SK-N-SH (cell line): ENCODE results near the gene SNCAIP. TPM values are rescaled to one million over a fixed set of nuclear protein-coding genes. Genes with fewer than 3 reads are reported as not detected.

Source experiments
- CTCF ChIA-PET: fragments of 300-600, 350-600 bp; formaldehyde crosslinking; extraction: SDS; loops from one replicate; lab custom pipeline; 2021; lab: Yijun Ruan, JAX
- POLR2A ChIA-PET: fragments of 350-600 bp; sonication (Branson Sonifier 250); formaldehyde crosslinking; extraction: SDS; loops from one replicate; lab custom pipeline; 2020; ENCODE audit warnings: antibody characterized with exemption, inconsistent platforms; lab: Yijun Ruan, JAX
- DNase-seq: peaks from one replicate; pipeline ENCODE4 v3.0.0; 2012
- H2AFZ ChIP-seq: fragments of 200-600 bp; sonication (generic); 2 replicates; pipeline ENCODE4 v1.8.1; 2016; ENCODE audit warnings: antibody characterized with exemption, mild to moderate bottlenecking, low read depth
- H3F3A ChIP-seq: fragments of 200-600 bp; sonication (generic); replicated peaks from 2 replicates; pipeline ENCODE3; 2016; ENCODE audit warnings: antibody characterized with exemption, mild to moderate bottlenecking; ENCODE audit not compliant: insufficient read depth
- H3K27ac ChIP-seq, 2 experiments: fragments of 200-500 bp in 1 of 2; fragments of 200-600 bp in 1 of 2; sonication (Bioruptor generic) in 1 of 2; sonication (generic), shearing (Covaris generic) in 1 of 2; 2 replicates each; pipeline versions ENCODE4 v1.5.1 to v1.6.1; 2014 to 2016; ENCODE audit warnings: low read depth in 2 of 2, inconsistent platforms in 1 of 2, low read length in 1 of 2, mild to moderate bottlenecking in 1 of 2, mixed read lengths in 1 of 2
- H3K27me3 ChIP-seq: fragments of 200-600 bp; sonication (generic), shearing (Covaris generic); 2 replicates; pipeline ENCODE4 v1.6.1; 2016; ENCODE audit warnings: mixed run types; ENCODE audit not compliant: insufficient read depth
- H3K36me3 ChIP-seq, 2 experiments: fragments of 200-500 bp in 1 of 2; fragments of 200-600 bp in 1 of 2; sonication (Bioruptor generic) in 1 of 2; sonication (generic) in 1 of 2; replicated peaks in 1 of 2; 2 replicates each; pipeline versions ENCODE3 to v1.5.1; 2014 to 2016; ENCODE audit warnings: low read length in 1 of 2, mild to moderate bottlenecking in 1 of 2; ENCODE audit not compliant: insufficient read depth in 2 of 2, control insufficient read depth in 1 of 2
- H3K4me1 ChIP-seq, 2 experiments: fragments of 200-500 bp in 1 of 2; fragments of 200-600 bp in 1 of 2; sonication (Bioruptor generic) in 1 of 2; sonication (generic), shearing (Covaris generic) in 1 of 2; 2 replicates each; pipeline versions ENCODE4 v1.5.1 to v1.6.1; 2014 to 2016; ENCODE audit warnings: low read depth in 1 of 2, low read length in 1 of 2, mixed run types in 1 of 2; ENCODE audit not compliant: insufficient read depth in 2 of 2, control insufficient read depth in 1 of 2
- H3K4me2 ChIP-seq: fragments of 200-600 bp; sonication (generic), shearing (Covaris generic); 2 replicates; pipeline ENCODE4 v1.6.1; 2017; ENCODE audit warnings: mixed run types
- H3K4me3 ChIP-seq, 2 experiments: fragments of 200-500 bp in 1 of 2; fragments of 200-600 bp in 1 of 2; sonication (Bioruptor generic) in 1 of 2; sonication (generic), shearing (Covaris generic) in 1 of 2; 2 replicates each; pipeline versions ENCODE4 v1.5.1 to v1.8.1; 2014 to 2016; ENCODE audit warnings: low read depth in 2 of 2, inconsistent platforms in 1 of 2, low read length in 1 of 2, mild to moderate bottlenecking in 1 of 2, mixed read lengths in 1 of 2, moderate library complexity in 1 of 2
- H3K79me2 ChIP-seq: fragments of 200-600 bp; sonication (generic); 2 replicates; pipeline ENCODE4 v1.8.1; 2017; ENCODE audit warnings: mild to moderate bottlenecking; ENCODE audit not compliant: insufficient read depth
- H3K9ac ChIP-seq: fragments of 200-600 bp; sonication (generic); 2 replicates; pipeline ENCODE4 v1.6.1; 2017; ENCODE audit warnings: mixed run types
- H3K9me2 ChIP-seq: fragments of 200-600 bp; sonication (generic); 2 replicates; pipeline ENCODE4 v1.6.1; 2017; ENCODE audit warnings: mixed run types
- H3K9me3 ChIP-seq: fragments of 200-600 bp; sonication (generic); 2 replicates; pipeline ENCODE4 v1.6.1; 2017; ENCODE audit warnings: mixed run types, mild to moderate bottlenecking, moderate library complexity
- H4K20me1 ChIP-seq: fragments of 200-600 bp; sonication (generic); 2 replicates; pipeline ENCODE4 v1.6.1; 2017; ENCODE audit warnings: mild to moderate bottlenecking, mixed run types; ENCODE audit not compliant: insufficient read depth
- CHD2 ChIP-seq: fragments of 150-350 bp; IDR thresholded peaks from 2 replicates; pipeline ENCODE4 v1.6.1; 2018; ENCODE audit warnings: low read length; ENCODE audit not compliant: partially characterized antibody
- FOSL2 ChIP-seq: IDR thresholded peaks from 2 replicates; pipeline ENCODE4 v1.4.0; 2012; ENCODE audit warnings: low read depth, mild to moderate bottlenecking, moderate library complexity, borderline replicate concordance
- GABPA ChIP-seq: IDR thresholded peaks from 2 replicates; pipeline ENCODE4 v1.4.0; 2012; ENCODE audit warnings: low read depth, mild to moderate bottlenecking
- JUND ChIP-seq: IDR thresholded peaks from 2 replicates; pipeline ENCODE4 v1.4.0; 2012
- NFIC ChIP-seq: IDR thresholded peaks from 2 replicates; pipeline ENCODE4 v1.4.0; 2012; ENCODE audit warnings: borderline replicate concordance
- POLR2AphosphoS5 ChIP-seq: IDR thresholded peaks from 2 replicates; pipeline ENCODE4 v1.6.1; 2012; ENCODE audit warnings: low read depth, low read length
- TCF12 ChIP-seq: IDR thresholded peaks from 2 replicates; pipeline ENCODE4 v1.4.0; 2012
- TEAD4 ChIP-seq: IDR thresholded peaks from 2 replicates; pipeline ENCODE4 v1.4.0; 2012; ENCODE audit warnings: mild to moderate bottlenecking, borderline replicate concordance; ENCODE audit not compliant: insufficient read depth
- YY1 ChIP-seq: IDR thresholded peaks from 2 replicates; pipeline ENCODE4 v1.4.0; 2012; ENCODE audit warnings: low read depth, mild to moderate bottlenecking
- WGBS: methylation state at CpG from one replicate; pipeline ENCODE4 v1.1.6; 2017; ENCODE audit warnings: low lambda C conversion rate; 5-methylcytosine and 5-hydroxymethylcytosine counted together
- polyA plus RNA-seq, 3 experiments: library from polyadenylated mRNA; depleted of rRNA; stranded (reverse); fragments of >200 nt; gene quantifications; 2 replicates each; pipeline ENCODE4 v1.2.3, GENCODE V29; 2012
- TF ChIP-seq, protein P1 (sequence below): IDR thresholded peaks from 2 replicates; pipeline ENCODE4 v1.4.0; 2012; ENCODE audit warnings: low read depth
- TF ChIP-seq, protein P2 (sequence below): IDR thresholded peaks from 2 replicates; pipeline ENCODE4 v1.4.0; 2012; ENCODE audit warnings: low read depth, borderline replicate concordance
- TF ChIP-seq, protein P3 (sequence below): IDR thresholded peaks from 2 replicates; pipeline ENCODE4 v1.6.1; 2012; ENCODE audit warnings: mild to moderate bottlenecking, low read depth, low read length, moderate library complexity
- TF ChIP-seq, protein P4 (sequence below): fragments of 200-600 bp; sonication (generic); IDR thresholded peaks from 2 replicates; pipeline ENCODE4 v1.6.1; 2017; ENCODE audit warnings: antibody characterized with exemption, mild to moderate bottlenecking, moderate library complexity

SNCAIP gene
- polyA plus RNA-seq, 1 of the 3 experiments (the other 2 are of a cell fraction) = not detected

DNA sequence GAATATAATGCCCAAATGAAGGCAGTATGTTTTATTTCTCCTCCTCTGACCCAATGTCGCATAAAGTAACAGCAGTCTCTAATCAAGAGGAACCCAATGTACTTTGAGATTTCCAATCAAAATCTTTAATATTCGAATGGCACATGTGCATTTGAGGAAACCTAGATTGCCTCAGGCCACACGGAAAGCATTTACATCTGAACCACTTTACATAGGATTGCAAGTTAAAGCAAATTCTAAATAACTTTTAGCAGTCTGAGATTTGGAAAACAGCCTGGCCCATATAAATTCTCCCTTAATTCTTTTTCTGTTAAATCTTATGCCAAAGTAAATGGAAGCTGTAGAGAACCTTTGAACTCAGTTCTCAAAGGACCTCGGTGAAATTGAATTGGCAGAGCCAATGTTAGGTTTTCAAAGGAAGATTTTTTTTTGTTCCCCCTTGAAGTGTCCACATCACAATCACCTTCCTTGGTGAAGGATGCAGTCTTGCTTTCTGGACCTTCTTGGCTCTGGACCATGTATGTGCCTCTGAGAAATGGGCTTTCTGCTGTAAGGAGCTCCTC, 57.3 kb downstream of the SNCAIP start:
- Histone ChIP-seq H3K79me2 (no peaks in the 10 kb centered on the region), H3K4me3 (no peak overlapping the region), H3K9me3 (no peaks in the 10 kb centered on the region), H4K20me1 (no peaks in the 10 kb centered on the region), H3K9me2 (no peaks in the 10 kb centered on the region), H3K27ac (no peak overlapping the region), H3K27me3 (no peaks in the 10 kb centered on the region), H3F3A (no peaks in the 10 kb centered on the region), H3K4me1 (peaks cover 0 to 8% of the 10 kb centered on the region in 2 experiments; a peak in 2 of 4 replicates), H3K4me2 (no peak overlapping the region), H2AFZ (no peak overlapping the region), H3K9ac (no peak overlapping the region), H3K36me3 (no peaks in the 10 kb centered on the region)
- TF ChIP-seq TCF12 (no peak), CHD2 (no peak), FOSL2 (no peak), POLR2AphosphoS5 (no peak), YY1 (no peak), TEAD4 (no peak), GABPA (no peak), JUND (no peak), NFIC (no peak)
- TF ChIP-seq, protein P1, sequence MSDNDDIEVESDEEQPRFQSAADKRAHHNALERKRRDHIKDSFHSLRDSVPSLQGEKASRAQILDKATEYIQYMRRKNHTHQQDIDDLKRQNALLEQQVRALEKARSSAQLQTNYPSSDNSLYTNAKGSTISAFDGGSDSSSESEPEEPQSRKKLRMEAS = no peak
- TF ChIP-seq, protein P2, sequence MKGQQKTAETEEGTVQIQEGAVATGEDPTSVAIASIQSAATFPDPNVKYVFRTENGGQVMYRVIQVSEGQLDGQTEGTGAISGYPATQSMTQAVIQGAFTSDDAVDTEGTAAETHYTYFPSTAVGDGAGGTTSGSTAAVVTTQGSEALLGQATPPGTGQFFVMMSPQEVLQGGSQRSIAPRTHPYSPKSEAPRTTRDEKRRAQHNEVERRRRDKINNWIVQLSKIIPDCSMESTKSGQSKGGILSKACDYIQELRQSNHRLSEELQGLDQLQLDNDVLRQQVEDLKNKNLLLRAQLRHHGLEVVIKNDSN = no peak
- TF ChIP-seq, protein P3, sequence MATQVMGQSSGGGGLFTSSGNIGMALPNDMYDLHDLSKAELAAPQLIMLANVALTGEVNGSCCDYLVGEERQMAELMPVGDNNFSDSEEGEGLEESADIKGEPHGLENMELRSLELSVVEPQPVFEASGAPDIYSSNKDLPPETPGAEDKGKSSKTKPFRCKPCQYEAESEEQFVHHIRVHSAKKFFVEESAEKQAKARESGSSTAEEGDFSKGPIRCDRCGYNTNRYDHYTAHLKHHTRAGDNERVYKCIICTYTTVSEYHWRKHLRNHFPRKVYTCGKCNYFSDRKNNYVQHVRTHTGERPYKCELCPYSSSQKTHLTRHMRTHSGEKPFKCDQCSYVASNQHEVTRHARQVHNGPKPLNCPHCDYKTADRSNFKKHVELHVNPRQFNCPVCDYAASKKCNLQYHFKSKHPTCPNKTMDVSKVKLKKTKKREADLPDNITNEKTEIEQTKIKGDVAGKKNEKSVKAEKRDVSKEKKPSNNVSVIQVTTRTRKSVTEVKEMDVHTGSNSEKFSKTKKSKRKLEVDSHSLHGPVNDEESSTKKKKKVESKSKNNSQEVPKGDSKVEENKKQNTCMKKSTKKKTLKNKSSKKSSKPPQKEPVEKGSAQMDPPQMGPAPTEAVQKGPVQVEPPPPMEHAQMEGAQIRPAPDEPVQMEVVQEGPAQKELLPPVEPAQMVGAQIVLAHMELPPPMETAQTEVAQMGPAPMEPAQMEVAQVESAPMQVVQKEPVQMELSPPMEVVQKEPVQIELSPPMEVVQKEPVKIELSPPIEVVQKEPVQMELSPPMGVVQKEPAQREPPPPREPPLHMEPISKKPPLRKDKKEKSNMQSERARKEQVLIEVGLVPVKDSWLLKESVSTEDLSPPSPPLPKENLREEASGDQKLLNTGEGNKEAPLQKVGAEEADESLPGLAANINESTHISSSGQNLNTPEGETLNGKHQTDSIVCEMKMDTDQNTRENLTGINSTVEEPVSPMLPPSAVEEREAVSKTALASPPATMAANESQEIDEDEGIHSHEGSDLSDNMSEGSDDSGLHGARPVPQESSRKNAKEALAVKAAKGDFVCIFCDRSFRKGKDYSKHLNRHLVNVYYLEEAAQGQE = no peak
- TF ChIP-seq, protein P4, sequence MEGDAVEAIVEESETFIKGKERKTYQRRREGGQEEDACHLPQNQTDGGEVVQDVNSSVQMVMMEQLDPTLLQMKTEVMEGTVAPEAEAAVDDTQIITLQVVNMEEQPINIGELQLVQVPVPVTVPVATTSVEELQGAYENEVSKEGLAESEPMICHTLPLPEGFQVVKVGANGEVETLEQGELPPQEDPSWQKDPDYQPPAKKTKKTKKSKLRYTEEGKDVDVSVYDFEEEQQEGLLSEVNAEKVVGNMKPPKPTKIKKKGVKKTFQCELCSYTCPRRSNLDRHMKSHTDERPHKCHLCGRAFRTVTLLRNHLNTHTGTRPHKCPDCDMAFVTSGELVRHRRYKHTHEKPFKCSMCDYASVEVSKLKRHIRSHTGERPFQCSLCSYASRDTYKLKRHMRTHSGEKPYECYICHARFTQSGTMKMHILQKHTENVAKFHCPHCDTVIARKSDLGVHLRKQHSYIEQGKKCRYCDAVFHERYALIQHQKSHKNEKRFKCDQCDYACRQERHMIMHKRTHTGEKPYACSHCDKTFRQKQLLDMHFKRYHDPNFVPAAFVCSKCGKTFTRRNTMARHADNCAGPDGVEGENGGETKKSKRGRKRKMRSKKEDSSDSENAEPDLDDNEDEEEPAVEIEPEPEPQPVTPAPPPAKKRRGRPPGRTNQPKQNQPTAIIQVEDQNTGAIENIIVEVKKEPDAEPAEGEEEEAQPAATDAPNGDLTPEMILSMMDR = no peak
- 43% methylated on average over 4 of the region's 4 CpGs for WGBS
- no peak for DNase-seq
- POLR2A ChIA-PET = interaction anchor here (0.6 kb wide), 1 partner anchor 98 kb away, joined by 4 read pairs; no protein-coding TSS in a partner anchor
- CTCF ChIA-PET = interaction anchor here (2.2 kb wide), 1 partner anchor 74 kb away, joined by 4 read pairs; no protein-coding TSS in a partner anchor
